Hepatocyte (in vitro differentiated cells): ENCODE results near the gene MOB2. TPM values are rescaled to one million over a fixed set of nuclear protein-coding genes. Genes with fewer than 3 reads are reported as not detected.

Experiments used
- DNase-seq: peaks from one replicate; pipeline ENCODE4 v3.0.0-alpha.2; 2016; ENCODE audit warnings: low spot score
- H2AFZ ChIP-seq: fragments of 200-600 bp; sonication (generic); 2 replicates; pipeline ENCODE4 v1.6.0; 2016; ENCODE audit warnings: antibody characterized with exemption, mild to moderate bottlenecking
- H3K27ac ChIP-seq: fragments of 200-600 bp; sonication (generic); 2 replicates; pipeline ENCODE4 v1.5.1; 2016; ENCODE audit warnings: mild to moderate bottlenecking
- H3K27me3 ChIP-seq: fragments of 200-600 bp; sonication (generic); 2 replicates; pipeline ENCODE4 v1.6.1; 2016
- H3K36me3 ChIP-seq: fragments of 200-600 bp; sonication (generic); replicated peaks from 2 replicates; pipeline ENCODE4 v1.5.1; 2016; ENCODE audit warnings: low read depth; ENCODE audit not compliant: insufficient read depth
- H3K4me1 ChIP-seq: fragments of 200-600 bp; sonication (generic); 2 replicates; pipeline ENCODE4 v1.5.1; 2016; ENCODE audit warnings: mild to moderate bottlenecking, moderate library complexity; ENCODE audit not compliant: insufficient read depth
- H3K4me2 ChIP-seq: fragments of 200-600 bp; sonication (generic); 2 replicates; pipeline ENCODE4 v1.6.0; 2016
- H3K4me3 ChIP-seq: fragments of 200-600 bp; sonication (generic); 2 replicates; pipeline ENCODE4 v1.5.1; 2016; ENCODE audit warnings: mild to moderate bottlenecking
- H3K79me2 ChIP-seq: fragments of 200-600 bp; sonication (generic); 2 replicates; pipeline ENCODE4 v1.6.0; 2017; ENCODE audit warnings: mild to moderate bottlenecking
- H3K9me2 ChIP-seq: fragments of 200-600 bp; sonication (generic); replicated peaks from 2 replicates; pipeline ENCODE4 v1.6.0; 2017; ENCODE audit warnings: mild to moderate bottlenecking; ENCODE audit not compliant: insufficient read depth
- H3K9me3 ChIP-seq: fragments of 200-600 bp; sonication (generic); 2 replicates; pipeline ENCODE4 v1.5.1; 2016; ENCODE audit warnings: low read depth, mild to moderate bottlenecking
- H4K20me1 ChIP-seq: fragments of 200-600 bp; sonication (generic); 2 replicates; pipeline ENCODE4 v1.6.0; 2016; ENCODE audit warnings: mild to moderate bottlenecking; ENCODE audit not compliant: insufficient read depth, poor library complexity, severe bottlenecking
- CTCF ChIP-seq: fragments of 200-600 bp; sonication (generic); IDR thresholded peaks from 2 replicates; pipeline ENCODE4 v1.5.1; 2016; ENCODE audit warnings: antibody characterized with exemption, mild to moderate bottlenecking; ENCODE audit not compliant: poor library complexity
- EZH2 ChIP-seq: fragments of 200-600 bp; sonication (generic); IDR thresholded peaks from 2 replicates; pipeline ENCODE4 v1.6.1; 2016; ENCODE audit warnings: antibody characterized with exemption, mild to moderate bottlenecking, borderline replicate concordance
- EZH2phosphoT487 ChIP-seq: fragments of 200-600 bp; sonication (generic); IDR thresholded peaks from one replicate; pipeline ENCODE4 v1.6.1; 2018; ENCODE audit warnings: antibody characterized with exemption, mild to moderate bottlenecking, low read depth, moderate library complexity; ENCODE audit not compliant: unreplicated experiment, severe bottlenecking
- WGBS: methylation state at CpG from one replicate; pipeline ENCODE4 v1.1.6; 2016; ENCODE audit warnings: low lambda C conversion rate; ENCODE audit errors: missing lambda C conversion rate; 5-methylcytosine and 5-hydroxymethylcytosine counted together
- polyA plus RNA-seq: library from polyadenylated mRNA; unstranded; fragments of >200 nt; fragmentation: Nextera tagmentation; extraction: Ambion mirVana; gene quantifications from 2 replicates; pipeline ENCODE4 v1.2.1, GENCODE V29; 2016
- total RNA-seq: library from RNA; depleted of rRNA; stranded (reverse); fragments of >200 nt; gene quantifications from 2 replicates; pipeline ENCODE4 v1.2.3, GENCODE V29; 2014

The MOB2 gene
- total and polyA plus RNA-seq, 2 experiments from 2014 or later = 12.5 to 48.2 TPM

DNA sequence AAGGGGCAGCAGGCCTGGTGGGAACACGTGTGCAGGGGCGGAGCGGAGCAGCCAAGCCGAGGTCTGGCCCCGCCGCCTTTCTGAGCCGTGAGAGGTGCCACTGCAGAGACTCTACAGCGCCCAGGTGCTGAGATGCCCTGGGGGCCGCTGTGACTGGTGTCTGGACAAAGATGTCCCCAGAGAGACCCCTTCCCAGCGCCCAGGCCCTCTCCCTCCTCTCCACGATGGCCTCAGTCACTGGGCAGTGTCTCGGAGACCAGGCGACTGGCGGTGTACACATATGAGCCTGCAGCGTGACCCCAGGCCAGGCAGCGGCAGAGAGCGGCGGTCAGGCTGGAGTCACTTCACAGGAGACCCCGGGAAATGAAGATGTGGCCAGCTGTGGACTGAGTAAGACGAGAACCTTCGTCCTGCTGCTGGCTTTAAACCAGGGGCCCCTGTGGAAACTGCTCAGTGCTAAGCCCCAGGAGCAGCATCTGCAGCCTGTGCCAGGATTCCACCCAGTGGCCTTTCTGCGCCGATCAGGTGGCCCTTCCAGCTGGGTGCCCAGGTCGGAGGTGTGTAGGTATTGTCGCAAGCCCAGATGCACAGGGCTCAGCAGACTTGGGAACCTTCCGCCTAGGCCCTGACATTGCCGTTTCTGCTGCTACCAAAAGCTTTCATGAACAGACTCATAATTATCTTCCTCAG is 34.7 kb downstream of the MOB2 start:
- Histone ChIP-seq H3K4me3 (no peak overlapping the region), H3K4me1 (no peaks in the 10 kb centered on the region), H3K9me2 (no peaks in the 10 kb centered on the region), H4K20me1 (no peaks in the 10 kb centered on the region), H3K36me3 (no peaks in the 10 kb centered on the region), H3K9me3 (no peaks in the 10 kb centered on the region), H3K27ac (no peak overlapping the region), H3K79me2 (no peaks in the 10 kb centered on the region), H3K27me3 (no peaks in the 10 kb centered on the region), H2AFZ (no peak overlapping the region), H3K4me2 (no peak overlapping the region)
- DNase-seq = no peak
- WGBS = 92% methylated on average over 27 of the region's 27 CpGs
- TF ChIP-seq CTCF (no peak), EZH2phosphoT487 (no peak), EZH2 (no peak)

DNA sequence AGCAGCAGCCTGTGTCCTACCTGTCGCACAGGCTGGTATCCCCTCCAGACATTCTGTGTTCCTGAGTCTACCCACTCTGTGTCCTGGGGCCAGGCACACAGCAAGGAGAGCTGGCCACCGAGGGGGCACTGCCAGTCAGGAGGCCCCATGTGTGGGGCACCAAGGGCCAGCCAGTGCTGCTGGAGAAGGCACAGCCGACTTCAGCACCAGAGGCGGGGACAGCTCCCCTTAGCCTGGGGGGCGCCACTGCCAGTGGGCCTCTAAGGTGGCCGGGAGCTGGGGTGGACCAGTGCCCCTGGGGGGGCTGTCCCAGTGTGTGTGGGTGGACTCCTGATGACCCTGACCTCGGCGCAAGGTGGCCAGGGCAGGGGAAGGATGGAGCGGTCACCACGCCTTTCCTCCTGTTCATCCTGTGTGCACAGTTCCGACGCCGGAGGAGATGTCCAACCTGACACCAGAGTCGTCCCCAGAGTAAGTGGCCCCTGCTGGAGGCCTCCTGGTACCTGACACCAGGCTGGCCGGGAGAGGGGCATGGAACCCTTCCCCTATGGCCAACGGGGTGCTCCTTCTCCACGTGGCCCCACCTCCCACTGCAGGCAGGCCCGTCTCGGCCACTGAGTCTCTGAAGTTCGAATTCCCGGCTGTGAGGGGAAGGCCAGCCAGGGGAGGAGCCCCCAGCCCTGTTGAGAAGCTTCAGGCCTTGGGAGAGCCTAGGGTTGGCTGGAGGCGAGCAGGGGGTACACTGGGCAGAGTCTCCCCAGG is 35.4 kb downstream of the MOB2 start:
- no peak overlapping the region for H3K4me3 ChIP-seq
- no peak overlapping the region for H2AFZ ChIP-seq
- no peaks in the 10 kb centered on the region for H3K4me1 ChIP-seq
- DNase-seq = no peak
- WGBS = 89% methylated on average over 22 of the region's 22 CpGs
- H3K36me3 ChIP-seq = no peaks in the 10 kb centered on the region
- H3K79me2 ChIP-seq = no peaks in the 10 kb centered on the region
- no peaks in the 10 kb centered on the region for H4K20me1 ChIP-seq
- no peaks in the 10 kb centered on the region for H3K27me3 ChIP-seq
- no peak overlapping the region for H3K4me2 ChIP-seq
- no peaks in the 10 kb centered on the region for H3K9me2 ChIP-seq
- TF ChIP-seq EZH2 = no peak
- TF ChIP-seq CTCF = no peak
- TF ChIP-seq EZH2phosphoT487 = no peak
- no peak overlapping the region for H3K27ac ChIP-seq
- H3K9me3 ChIP-seq = no peaks in the 10 kb centered on the region

GRCh38 chr11:1450344-1450875 is 36.2 kb downstream of the MOB2 start:
- no peak for DNase-seq
- H3K9me3 ChIP-seq = no peaks in the 10 kb centered on the region
- H4K20me1 ChIP-seq = no peaks in the 10 kb centered on the region
- no peaks in the 10 kb centered on the region for H3K27me3 ChIP-seq
- no peaks in the 10 kb centered on the region for H3K36me3 ChIP-seq
- H3K27ac ChIP-seq = no peak overlapping the region
- TF ChIP-seq EZH2 = no peak
- no peak for TF ChIP-seq EZH2phosphoT487
- TF ChIP-seq CTCF = no peak
- H3K4me1 ChIP-seq = no peaks in the 10 kb centered on the region
- WGBS = over 99% methylated on average over 11 of the region's 29 CpGs
- no peaks in the 10 kb centered on the region for H3K79me2 ChIP-seq
- H3K4me3 ChIP-seq = no peak overlapping the region
- no peak overlapping the region for H3K4me2 ChIP-seq
- H2AFZ ChIP-seq = no peak overlapping the region
- no peaks in the 10 kb centered on the region for H3K9me2 ChIP-seq
